Left ventricle myocardium inferior (tissue), 1 donor: ENCODE results near the gene TTLL5. TPM values are rescaled to one million over a fixed set of nuclear protein-coding genes. Genes with fewer than 3 reads are reported as not detected.
A peak's percentile ranks its signal among the peaks of the same experiment; 100 is the strongest.

Source experiments
- DNase-seq: peaks from one replicate; pipeline ENCODE4 v3.0.0-alpha.2; 2020
- H3K27ac ChIP-seq: fragments of 200-600 bp; replicated peaks from 2 replicates; pipeline ENCODE4 v1.8.0; 2021
- H3K27me3 ChIP-seq: fragments of 200-600 bp; 2 replicates; pipeline ENCODE4 v1.8.0; 2021; ENCODE audit warnings: low read depth
- H3K36me3 ChIP-seq: fragments of 200-600 bp; 2 replicates; pipeline ENCODE4 v1.8.0; 2021
- H3K4me1 ChIP-seq: fragments of 200-600 bp; 2 replicates; pipeline ENCODE4 v1.8.0; 2021
- H3K4me3 ChIP-seq: fragments of 200-600 bp; 2 replicates; pipeline ENCODE4 v1.8.0; 2021; ENCODE audit warnings: mild to moderate bottlenecking, moderate library complexity
- H3K9me3 ChIP-seq: fragments of 200-600 bp; replicated peaks from 2 replicates; pipeline ENCODE4 v1.8.0; 2021
- intact Hi-C: fragments of 100-400 bp; cut with micrococcal nuclease; formaldehyde crosslinking; loops from one replicate; pipeline ENCODE4 v1.11.0; 2022
- total RNA-seq: library from RNA; stranded (reverse); fragmentation: NEBNext Ultra II Directional; extraction: Animal tissue kit (Norgen Biotek cat#: 25700); gene quantifications from one replicate; pipeline ENCODE4 v1.2.1, GENCODE V29; 2021
- TF ChIP-seq, protein P1 (sequence below): fragments of 200-600 bp; IDR thresholded peaks from 2 replicates; pipeline ENCODE4 v1.8.0; 2021; ENCODE audit warnings: antibody characterized with exemption, mild to moderate bottlenecking, borderline replicate concordance
- donor health status: DM: no; HTN: yes; CAD: no; lungs with severe emphysema.

TTLL5 gene
- total RNA-seq, 1 donor from 2014 or later = 16.3 TPM

DNA sequence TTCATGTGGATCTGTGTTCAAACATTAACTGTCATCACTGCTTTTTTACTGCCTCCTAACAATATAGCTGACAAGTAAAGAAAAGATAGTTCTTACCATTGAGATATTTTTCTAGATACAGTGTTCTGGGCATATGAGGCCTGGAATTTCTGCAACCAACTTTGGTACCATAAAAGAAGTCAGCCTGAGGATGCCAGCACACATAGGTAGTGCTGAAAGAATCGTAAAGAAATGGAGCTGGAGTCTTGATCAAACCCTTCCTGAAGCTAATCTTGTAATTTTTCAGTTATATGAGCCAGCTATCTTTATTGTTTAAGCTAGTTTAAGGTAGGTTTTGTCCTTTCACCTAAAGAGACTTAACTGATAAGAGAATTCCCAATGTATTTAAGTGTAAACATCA lies 11.7 kb upstream of the TTLL5 start:
- H3K36me3 ChIP-seq = peaks cover 32% of the 10 kb centered on the region
- no peaks in the 10 kb centered on the region for H3K27me3 ChIP-seq
- DNase-seq = no peak
- no peaks in the 10 kb centered on the region for H3K9me3 ChIP-seq
- peak overlapping the region; percentile 89 for H3K27ac ChIP-seq
- intact Hi-C loops = no loop called here
- H3K4me1 ChIP-seq = peaks cover 35% of the 10 kb centered on the region
- TF ChIP-seq, protein P1, sequence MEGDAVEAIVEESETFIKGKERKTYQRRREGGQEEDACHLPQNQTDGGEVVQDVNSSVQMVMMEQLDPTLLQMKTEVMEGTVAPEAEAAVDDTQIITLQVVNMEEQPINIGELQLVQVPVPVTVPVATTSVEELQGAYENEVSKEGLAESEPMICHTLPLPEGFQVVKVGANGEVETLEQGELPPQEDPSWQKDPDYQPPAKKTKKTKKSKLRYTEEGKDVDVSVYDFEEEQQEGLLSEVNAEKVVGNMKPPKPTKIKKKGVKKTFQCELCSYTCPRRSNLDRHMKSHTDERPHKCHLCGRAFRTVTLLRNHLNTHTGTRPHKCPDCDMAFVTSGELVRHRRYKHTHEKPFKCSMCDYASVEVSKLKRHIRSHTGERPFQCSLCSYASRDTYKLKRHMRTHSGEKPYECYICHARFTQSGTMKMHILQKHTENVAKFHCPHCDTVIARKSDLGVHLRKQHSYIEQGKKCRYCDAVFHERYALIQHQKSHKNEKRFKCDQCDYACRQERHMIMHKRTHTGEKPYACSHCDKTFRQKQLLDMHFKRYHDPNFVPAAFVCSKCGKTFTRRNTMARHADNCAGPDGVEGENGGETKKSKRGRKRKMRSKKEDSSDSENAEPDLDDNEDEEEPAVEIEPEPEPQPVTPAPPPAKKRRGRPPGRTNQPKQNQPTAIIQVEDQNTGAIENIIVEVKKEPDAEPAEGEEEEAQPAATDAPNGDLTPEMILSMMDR = no peak
- H3K4me3 ChIP-seq = no peak overlapping the region

- Histone ChIP-seq H3K36me3 (peaks cover 32% of the 10 kb centered on the region), H3K27ac (peak overlapping the region; percentile 89), H3K4me3 (no peak overlapping the region), H3K27me3 (no peaks in the 10 kb centered on the region), H3K9me3 (no peaks in the 10 kb centered on the region), H3K4me1 (peaks cover 35% of the 10 kb centered on the region)
- intact Hi-C loops = no loop called here
- TF ChIP-seq, protein P1 = no peak
- DNase-seq = no peak
These were observed 11.3 kb upstream of the TTLL5 start for GRCh38 chr14:75649773-75650172.

- Histone ChIP-seq H3K36me3 (peaks cover 32% of the 10 kb centered on the region), H3K27me3 (no peaks in the 10 kb centered on the region), H3K9me3 (no peaks in the 10 kb centered on the region), H3K27ac (no peak overlapping the region), H3K4me3 (no peak overlapping the region), H3K4me1 (peaks cover 35% of the 10 kb centered on the region)
- DNase-seq = no peak
- intact Hi-C loops = no loop called here
- TF ChIP-seq, protein P1 = no peak
These were observed 10.6 kb upstream of the TTLL5 start for GRCh38 chr14:75650253-75651058.

DNA sequence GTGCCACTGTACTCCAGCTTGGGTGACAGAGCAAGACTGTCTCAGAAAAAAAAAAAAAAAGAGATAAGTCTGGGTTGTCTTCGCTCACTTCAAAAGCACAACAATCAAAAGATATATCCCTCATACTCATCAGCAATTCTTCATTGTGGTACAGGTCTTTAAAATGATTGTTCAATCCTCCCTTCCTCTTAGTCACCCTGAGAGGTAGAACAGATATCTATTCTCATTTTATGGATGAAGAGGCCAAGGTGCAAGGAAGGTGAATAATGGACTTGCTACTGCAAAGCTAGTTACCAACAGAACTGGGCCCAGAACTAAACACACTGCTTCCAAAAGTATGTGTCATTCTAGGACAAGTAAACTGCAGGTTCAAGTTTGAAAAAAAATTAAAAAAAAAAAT lies 7.5 kb upstream of the TTLL5 start:
- peaks cover 11% of the 10 kb centered on the region for H3K4me1 ChIP-seq
- H3K27me3 ChIP-seq = no peaks in the 10 kb centered on the region
- no peak overlapping the region for H3K4me3 ChIP-seq
- H3K27ac ChIP-seq = no peak overlapping the region
- intact Hi-C loops = no loop called here
- H3K36me3 ChIP-seq = peaks cover 37% of the 10 kb centered on the region
- no peak for DNase-seq
- TF ChIP-seq, protein P1 = no peak
- H3K9me3 ChIP-seq = no peaks in the 10 kb centered on the region

GRCh38 chr14:75654127-75654732 lies 6.8 kb upstream of the TTLL5 start:
- intact Hi-C loops = loop anchor here (2.0 kb wide), 1 partner anchor 75 kb away; the partner anchor contains the start of gene FLVCR2
- peak; percentile 78 for DNase-seq
- Histone ChIP-seq H3K9me3 (no peaks in the 10 kb centered on the region), H3K27ac (no peak overlapping the region), H3K36me3 (peaks cover 37% of the 10 kb centered on the region), H3K4me3 (no peak overlapping the region), H3K27me3 (no peaks in the 10 kb centered on the region), H3K4me1 (peaks cover 5% of the 10 kb centered on the region)
- TF ChIP-seq, protein P1 = peak; percentile 99
